ENCODE data around the gene PTPRU.

Gene PTPRU

GRCh38 chr1:29342351-29342750, 106.0 kb downstream of the PTPRU start:
- no peak for DNase-seq

DNA sequence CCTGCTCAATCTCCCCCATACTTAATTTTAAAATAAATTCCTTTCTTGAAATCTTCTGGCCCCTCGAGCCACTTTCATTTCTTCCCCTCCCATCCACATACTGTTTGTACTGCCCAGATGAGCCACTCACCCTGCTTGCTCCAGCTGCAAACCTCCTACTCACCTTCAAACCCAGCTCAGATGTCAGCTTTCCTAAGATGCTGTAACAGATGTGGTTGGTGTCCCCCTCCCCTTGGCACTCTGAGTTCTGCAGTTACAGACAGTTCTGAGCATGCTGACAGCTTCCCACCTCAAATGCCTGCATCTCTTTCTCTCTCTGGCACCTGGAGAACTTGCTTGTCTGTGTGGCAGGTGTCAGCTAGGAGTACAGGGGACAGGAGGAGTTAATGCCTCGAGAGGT, 106.7 kb downstream of the PTPRU start:
- peak; percentile 9 for DNase-seq

DNA sequence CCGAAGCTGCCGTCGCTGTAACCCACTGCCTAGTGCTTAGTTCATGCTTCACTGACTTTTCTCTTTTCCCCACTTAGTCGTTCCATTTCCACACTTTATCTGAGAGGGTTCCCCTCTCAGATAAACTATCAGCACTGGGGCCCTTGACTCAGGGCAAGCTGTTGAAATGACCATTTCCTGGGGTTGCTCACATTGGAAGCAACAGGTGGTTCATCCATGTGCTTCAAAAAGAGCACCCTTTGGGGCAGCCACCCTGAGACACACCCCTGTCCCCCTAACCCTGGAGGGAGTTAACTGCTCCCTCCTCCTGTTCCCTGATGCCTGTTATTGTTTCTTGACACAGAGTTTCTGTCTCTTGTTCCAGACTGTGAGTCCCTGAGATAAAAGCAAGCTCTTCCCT, 107.2 kb downstream of the PTPRU start:
- no peak for DNase-seq

DNA sequence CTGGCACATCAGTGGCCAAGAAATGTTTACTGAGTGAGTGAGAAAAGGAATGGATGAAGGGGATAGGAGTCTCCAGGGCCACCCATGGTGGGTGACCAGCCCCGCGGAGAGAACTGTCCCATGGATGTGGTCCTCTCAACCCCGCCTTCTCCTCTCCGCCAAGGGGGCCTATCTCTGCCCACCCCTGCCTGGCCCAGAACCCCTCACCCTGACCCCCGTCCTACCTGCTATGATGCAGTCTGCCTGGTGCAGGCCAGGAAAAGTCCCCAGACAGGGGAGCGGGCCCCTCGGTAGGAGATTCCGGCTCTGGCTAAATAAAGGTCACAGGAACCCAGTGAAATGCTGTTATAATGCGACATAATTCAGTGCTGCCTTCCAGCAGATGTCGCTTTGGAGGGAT, 107.6 kb downstream of the PTPRU start:
- no peak for DNase-seq

DNA sequence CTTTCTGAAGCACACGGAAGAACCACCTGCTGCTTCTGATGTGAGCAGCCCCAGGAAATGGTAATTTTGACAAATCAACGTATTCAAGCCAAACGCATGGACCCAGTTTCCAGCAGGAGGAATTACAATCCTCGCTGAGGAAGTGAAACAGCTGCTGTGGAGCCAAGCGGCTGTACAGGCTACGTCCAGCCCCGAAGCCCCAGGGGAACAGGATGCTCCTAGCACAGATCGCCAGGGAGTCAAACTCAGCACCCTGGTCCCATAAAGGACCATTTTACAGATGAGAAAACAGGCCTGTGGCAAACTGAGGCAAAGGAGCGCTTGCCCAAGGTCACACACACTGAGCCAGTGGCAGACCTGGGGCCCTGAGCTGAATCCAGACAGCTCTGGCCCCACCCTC, 108.0 kb downstream of the PTPRU start:
- peak; percentile 77 for DNase-seq

DNA sequence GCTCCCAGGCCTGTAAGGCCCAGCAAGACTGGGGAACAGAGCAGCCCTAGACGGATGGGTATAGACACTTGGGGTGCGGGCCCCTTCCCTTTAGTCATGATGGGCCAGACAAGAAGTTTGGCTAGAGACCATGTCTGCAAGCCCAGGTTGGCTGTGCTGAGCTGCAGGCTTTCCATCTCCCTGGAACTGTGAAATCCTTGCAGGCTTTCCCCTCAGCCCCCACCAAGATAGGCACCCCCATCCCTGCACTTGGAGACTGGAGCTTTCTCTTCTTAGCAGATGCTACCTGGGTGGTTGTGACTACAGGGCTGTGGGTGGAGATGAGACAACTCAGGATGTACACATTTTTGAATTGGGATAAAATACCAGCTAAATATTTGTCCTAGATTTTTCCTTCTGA, 110.3 kb downstream of the PTPRU start:
- DNase-seq, result no peak

GRCh38 chr1:29349871-29350491, 113.7 kb downstream of the PTPRU start:
- no peak for DNase-seq

DNA sequence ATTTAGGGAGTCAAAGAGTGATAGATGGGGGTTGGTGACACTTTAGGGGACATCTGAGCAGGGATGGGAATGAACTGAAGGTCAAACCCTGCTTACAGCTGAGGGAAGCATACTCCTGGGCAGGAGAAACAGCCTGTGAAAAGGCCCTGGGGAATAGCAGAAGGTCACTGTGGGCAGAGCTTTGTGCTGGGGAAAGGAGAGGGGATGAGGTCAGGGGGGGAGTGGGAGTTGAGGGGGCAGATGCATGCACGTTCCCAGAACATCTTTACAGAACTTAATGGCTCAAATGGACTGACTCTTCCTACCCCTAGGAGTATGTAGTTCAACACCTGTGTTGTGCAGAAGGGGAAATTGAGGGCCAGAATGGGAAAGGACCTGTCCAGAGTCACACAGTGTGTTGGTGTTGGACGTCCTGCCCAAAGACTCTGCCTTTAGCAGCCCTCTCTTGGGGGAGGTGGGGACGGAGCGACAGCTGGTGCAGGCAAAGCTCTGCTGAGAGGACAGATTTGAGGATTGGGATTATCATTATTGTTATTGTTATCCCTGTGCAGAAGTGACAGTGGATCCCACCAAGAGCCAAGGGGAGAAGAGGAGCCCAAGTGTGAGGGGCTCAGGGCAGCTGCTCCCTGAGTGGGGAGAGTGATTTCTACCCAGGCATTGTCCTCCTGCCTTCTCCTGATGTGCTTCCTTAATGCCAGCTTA, 116.5 kb downstream of the PTPRU start:
- no peak for DNase-seq

GRCh38 chr1:29354511-29355098, 118.3 kb downstream of the PTPRU start:
- DNase-seq, result peak; percentile 41

DNA sequence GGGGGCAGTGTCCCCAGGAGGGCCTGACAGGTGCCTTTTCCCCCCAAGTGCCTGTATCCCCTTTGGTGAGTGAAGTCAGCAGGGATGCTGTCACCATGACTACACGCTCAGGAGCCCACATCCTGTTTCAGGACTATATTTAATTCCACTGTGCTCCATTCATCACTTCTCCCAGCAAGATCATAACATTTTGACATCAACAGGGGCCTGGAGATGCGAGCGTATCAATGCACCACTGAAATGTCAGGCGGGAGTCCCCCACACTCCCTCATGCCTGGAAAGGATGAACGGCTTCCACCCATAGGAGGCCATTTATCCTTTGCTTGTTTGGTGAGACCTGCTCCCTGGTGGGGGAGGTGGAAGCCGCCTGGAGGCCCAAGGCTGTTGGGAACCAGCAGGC, 119.1 kb downstream of the PTPRU start:
- DNase-seq, result peak; percentile 87

GRCh38 chr1:29356663-29357062, 120.3 kb downstream of the PTPRU start:
- no peak for DNase-seq

DNA sequence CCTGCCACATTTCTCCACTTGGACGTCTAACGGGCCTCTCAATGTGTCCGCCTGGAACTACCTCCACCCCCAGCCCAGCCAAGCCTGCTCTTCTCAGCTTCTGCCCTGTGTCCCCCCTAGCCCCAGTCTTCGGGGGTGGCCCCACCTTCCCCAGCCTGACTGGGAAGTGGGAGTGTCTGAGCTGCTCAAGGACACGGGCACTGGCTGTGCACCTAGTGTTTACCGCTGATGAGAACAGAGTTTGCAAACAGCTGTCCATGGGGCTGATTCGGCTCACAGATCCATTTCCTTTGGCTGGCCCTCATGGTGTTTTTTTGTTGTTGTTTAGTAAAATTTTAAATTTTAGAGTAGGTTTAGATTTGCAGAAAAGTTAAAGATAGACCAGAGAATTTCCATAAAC, 121.1 kb downstream of the PTPRU start:
- no peak for DNase-seq

GRCh38 chr1:29358183-29358582, 121.9 kb downstream of the PTPRU start:
- peak; percentile 14 for DNase-seq

GRCh38 chr1:29360768-29361167, 124.4 kb downstream of the PTPRU start:
- no peak for DNase-seq

GRCh38 chr1:29361686-29362085, 125.4 kb downstream of the PTPRU start:
- DNase-seq, result no peak

- no peak for DNase-seq
These were observed 125.8 kb downstream of the PTPRU start for GRCh38 chr1:29362116-29362515.

GRCh38 chr1:29362764-29363163, 126.4 kb downstream of the PTPRU start:
- no peak for DNase-seq

GRCh38 chr1:29363536-29363935, 127.2 kb downstream of the PTPRU start:
- DNase-seq, result no peak

DNA sequence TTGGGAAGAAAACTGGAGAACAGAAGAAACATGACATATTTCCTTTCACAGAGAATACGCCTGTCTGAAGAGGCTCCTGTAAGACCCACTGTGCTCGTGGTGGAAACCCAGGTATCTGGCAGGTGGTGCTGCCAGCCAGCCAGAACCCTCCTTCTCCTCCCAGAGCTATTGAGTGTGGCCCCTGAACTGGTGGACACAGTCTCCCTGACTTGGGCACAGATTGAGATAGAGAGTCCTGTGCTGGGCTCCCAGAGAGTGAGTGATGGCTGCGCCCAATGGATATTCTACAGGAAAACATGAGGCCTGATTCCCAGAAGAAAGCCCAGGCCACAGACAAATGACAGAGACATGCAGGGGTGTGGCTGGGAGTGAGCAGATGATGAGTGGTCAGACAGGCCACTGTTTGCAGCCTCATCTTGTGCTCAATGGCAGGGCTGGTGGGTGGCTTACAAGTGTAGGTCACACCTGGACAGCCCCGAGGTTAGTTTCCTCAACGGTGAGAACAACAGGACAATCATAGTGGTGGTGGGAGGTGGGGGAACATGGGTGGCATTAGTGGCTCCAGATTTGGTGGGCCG, 127.9 kb downstream of the PTPRU start:
- DNase-seq, result no peak

- no peak for DNase-seq
These were observed 129.8 kb downstream of the PTPRU start for GRCh38 chr1:29365906-29366670.

DNA sequence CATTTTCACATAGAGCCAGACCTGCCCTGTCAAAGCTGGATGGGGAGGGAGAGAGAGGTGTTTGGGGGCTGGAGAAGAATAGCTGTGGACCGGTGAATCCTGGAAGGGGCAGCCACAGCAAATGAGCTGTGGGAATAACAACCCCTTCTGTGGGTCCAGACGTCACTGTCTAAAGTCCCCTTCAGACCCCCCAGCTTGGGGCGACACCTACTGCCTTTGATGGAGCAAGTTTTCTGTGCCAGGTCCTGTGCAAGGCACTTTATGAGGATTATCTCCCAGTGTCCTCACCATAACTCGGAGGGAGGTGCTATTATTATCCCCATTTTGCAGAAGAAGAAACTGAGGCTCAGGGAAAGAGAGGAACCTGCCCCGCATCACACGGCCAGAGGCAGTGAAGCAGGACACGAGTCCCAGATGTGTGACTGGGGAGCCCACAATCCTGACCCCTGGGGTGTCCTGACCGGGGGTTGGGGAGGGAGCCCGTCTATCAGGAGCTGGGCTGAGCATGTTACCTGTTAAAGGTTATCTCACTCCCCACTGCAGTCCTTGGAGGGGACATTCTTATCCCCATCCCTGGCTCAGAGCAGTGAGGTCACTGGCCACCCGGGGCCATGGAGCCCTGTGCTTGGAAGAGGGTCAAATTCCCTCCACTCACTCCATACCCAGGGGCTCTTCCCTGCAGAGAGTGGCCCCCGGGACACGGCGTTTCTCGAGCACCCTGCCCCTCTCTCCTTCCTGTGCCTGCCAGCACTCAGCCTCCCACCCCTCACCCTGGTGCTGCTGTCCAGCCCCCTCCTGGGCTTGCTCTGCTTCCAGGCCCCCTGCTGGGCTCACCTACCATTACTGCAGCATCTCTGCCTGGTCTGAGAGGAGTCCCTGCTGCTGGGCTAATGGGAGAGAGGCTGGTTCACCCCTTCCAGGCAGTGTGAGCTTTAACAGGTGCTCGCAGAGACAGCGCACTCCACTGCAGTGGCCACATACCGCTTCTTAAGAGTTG, 132.9 kb downstream of the PTPRU start:
- DNase-seq, result peak; percentile 14

DNA sequence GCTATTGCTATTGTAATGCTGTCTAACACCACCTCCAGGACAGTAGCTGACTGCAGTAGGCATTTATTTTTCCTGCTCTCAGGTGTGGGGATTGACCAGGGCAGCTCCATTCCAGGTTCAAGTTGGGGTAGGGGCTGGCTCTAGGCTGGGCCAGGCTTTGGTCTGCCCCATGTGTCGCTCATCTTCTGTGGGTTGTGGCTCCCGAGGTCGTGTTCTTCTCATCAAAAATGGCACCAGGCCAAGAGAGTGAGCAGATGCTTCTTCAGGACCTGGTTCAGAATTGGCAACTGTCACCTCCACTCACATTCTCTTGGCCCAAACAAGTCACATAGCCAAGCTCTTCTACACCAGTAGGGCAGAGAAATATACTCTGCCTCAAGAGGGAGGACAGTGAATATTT, 133.7 kb downstream of the PTPRU start:
- DNase-seq, result peak; percentile 6

Measured in NCI-H69 (cell line).